DND-41 (cell line): ENCODE results near the gene ENPEP.
A peak's percentile ranks its signal among the peaks of the same experiment; 100 is the strongest.

Experiments
- ATAC-seq: fragments of 200-7000 bp; cut with Tn5 transposase; 3 replicates; pipeline ENCODE4 v1.9.1; 2021; ENCODE audit warnings: low read depth; ENCODE audit not compliant: insufficient read depth
- DNase-seq: peaks from one replicate; pipeline ENCODE4 v3.0.0-alpha.2; 2020
- H2AFZ ChIP-seq: 2 replicates; pipeline ENCODE4 v1.6.0; 2012; ENCODE audit warnings: low read depth, low read length
- H3K27ac ChIP-seq: 2 replicates; pipeline ENCODE4 v1.5.1; 2012; ENCODE audit warnings: low read length, inconsistent platforms
- H3K27me3 ChIP-seq: fragments of 200-600 bp; sonication (generic); 2 replicates; pipeline ENCODE4 v1.6.0; 2012; ENCODE audit warnings: low read length, mild to moderate bottlenecking, inconsistent platforms; ENCODE audit not compliant: insufficient read depth, poor library complexity
- H3K36me3 ChIP-seq: 2 replicates; pipeline ENCODE4 v1.5.1; 2012; ENCODE audit warnings: low read length, inconsistent platforms; ENCODE audit not compliant: insufficient read depth
- H3K4me1 ChIP-seq: 2 replicates; pipeline ENCODE4 v1.5.1; 2012; ENCODE audit warnings: mild to moderate bottlenecking, low read length; ENCODE audit not compliant: insufficient read depth
- H3K4me2 ChIP-seq: 2 replicates; pipeline ENCODE4 v1.6.0; 2012; ENCODE audit warnings: mild to moderate bottlenecking, moderate library complexity, low read length, inconsistent platforms; ENCODE audit not compliant: insufficient read depth
- H3K4me3 ChIP-seq, 2 experiments: fragments of 200-600 bp in 1 of 2; shearing (Covaris generic) in 1 of 2; 2 replicates each; pipeline ENCODE4 v1.5.1; 2012 to 2016; ENCODE audit warnings: inconsistent platforms in 2 of 2, low read length in 2 of 2, mild to moderate bottlenecking in 2 of 2, low read depth in 1 of 2, moderate library complexity in 1 of 2
- H3K79me2 ChIP-seq: 2 replicates; pipeline ENCODE4 v1.6.0; 2012; ENCODE audit warnings: low read length, inconsistent platforms; ENCODE audit not compliant: insufficient read depth
- H3K9ac ChIP-seq: 2 replicates; pipeline ENCODE4 v1.6.0; 2012; ENCODE audit warnings: low read depth, mild to moderate bottlenecking, inconsistent platforms, low read length, moderate library complexity
- H3K9me3 ChIP-seq: 2 replicates; pipeline ENCODE4 v1.5.1; 2012; ENCODE audit warnings: low read length, moderate library complexity, mild to moderate bottlenecking, inconsistent platforms; ENCODE audit not compliant: insufficient read depth, severe bottlenecking
- H4K20me1 ChIP-seq: 2 replicates; pipeline ENCODE4 v1.6.0; 2012; ENCODE audit warnings: low read length; ENCODE audit not compliant: insufficient read depth
- EZH2 ChIP-seq: IDR thresholded peaks from 3 replicates; pipeline ENCODE4 v1.6.1; 2012; ENCODE audit warnings: borderline replicate concordance, low read depth, mild to moderate bottlenecking, moderate library complexity, low read length, inconsistent platforms; ENCODE audit not compliant: severe bottlenecking
- TF ChIP-seq, protein P1 (sequence below): IDR thresholded peaks from 2 replicates; pipeline ENCODE4 v1.5.1; 2012; ENCODE audit warnings: borderline replicate concordance, low read length, moderate library complexity, mild to moderate bottlenecking; ENCODE audit not compliant: poor library complexity, severe bottlenecking; ENCODE audit errors: extremely low read depth

ENPEP gene

DNA sequence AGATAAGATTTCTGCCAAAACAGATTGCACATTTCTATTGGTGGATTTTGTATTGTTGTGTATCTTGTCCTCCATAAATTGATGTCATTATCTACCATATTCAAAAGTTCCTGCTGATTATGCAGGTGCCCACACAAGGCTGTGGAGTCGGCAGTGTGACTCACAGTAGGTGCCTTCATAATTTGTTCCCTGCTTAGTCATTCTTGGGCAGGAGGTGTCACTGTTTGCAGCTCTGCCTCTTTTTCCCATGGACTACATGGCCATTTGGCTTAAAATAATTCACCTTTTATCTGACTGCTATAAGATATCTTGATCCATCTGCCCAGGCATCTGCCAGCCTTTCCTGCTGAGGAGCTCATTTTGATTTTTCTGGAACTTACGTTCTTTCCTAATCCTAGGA lies 33.6 kb upstream of the ENPEP start:
- no peaks in the 10 kb centered on the region for H3K36me3 ChIP-seq

DNA sequence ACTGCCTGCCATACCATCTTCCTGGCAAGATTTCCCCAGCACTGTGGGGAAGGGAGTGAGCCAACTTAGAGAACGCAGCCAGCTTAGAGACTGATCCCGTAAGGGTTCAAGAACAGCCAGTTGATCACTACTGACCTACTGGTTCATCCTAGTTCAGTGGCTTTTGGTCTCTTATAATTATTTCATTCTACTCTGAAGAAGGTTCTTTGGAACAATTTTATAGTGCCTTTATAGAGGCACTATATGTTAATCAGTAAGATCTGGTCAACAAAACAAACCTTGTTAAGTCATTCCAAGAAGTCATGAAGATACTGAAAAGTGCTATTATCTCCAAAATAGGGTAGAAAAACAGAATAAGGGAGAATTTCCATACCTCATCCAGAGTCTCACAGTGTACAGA lies 33.2 kb upstream of the ENPEP start:
- no peak for DNase-seq
- no peaks in the 10 kb centered on the region for H4K20me1 ChIP-seq
- H3K9me3 ChIP-seq: no peaks in the 10 kb centered on the region
- H3K4me1 ChIP-seq: no peaks in the 10 kb centered on the region
- TF ChIP-seq EZH2: no peak
- TF ChIP-seq, protein P1, sequence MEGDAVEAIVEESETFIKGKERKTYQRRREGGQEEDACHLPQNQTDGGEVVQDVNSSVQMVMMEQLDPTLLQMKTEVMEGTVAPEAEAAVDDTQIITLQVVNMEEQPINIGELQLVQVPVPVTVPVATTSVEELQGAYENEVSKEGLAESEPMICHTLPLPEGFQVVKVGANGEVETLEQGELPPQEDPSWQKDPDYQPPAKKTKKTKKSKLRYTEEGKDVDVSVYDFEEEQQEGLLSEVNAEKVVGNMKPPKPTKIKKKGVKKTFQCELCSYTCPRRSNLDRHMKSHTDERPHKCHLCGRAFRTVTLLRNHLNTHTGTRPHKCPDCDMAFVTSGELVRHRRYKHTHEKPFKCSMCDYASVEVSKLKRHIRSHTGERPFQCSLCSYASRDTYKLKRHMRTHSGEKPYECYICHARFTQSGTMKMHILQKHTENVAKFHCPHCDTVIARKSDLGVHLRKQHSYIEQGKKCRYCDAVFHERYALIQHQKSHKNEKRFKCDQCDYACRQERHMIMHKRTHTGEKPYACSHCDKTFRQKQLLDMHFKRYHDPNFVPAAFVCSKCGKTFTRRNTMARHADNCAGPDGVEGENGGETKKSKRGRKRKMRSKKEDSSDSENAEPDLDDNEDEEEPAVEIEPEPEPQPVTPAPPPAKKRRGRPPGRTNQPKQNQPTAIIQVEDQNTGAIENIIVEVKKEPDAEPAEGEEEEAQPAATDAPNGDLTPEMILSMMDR: no peak
- H3K9ac ChIP-seq: no peak overlapping the region
- H3K4me2 ChIP-seq: no peak overlapping the region
- H3K79me2 ChIP-seq: no peaks in the 10 kb centered on the region
- H3K4me3 ChIP-seq: no peak overlapping the region
- no peak overlapping the region for H2AFZ ChIP-seq
- no peak overlapping the region for H3K27ac ChIP-seq
- ATAC-seq: no peak
- no peaks in the 10 kb centered on the region for H3K27me3 ChIP-seq
- no peaks in the 10 kb centered on the region for H3K36me3 ChIP-seq

More for the DNA sequence above, 33.6 kb upstream of the ENPEP start:
- Histone ChIP-seq H3K9me3 (no peaks in the 10 kb centered on the region), H2AFZ (no peak overlapping the region), H3K27me3 (no peaks in the 10 kb centered on the region), H3K4me3 (no peak overlapping the region), H3K9ac (no peak overlapping the region), H3K79me2 (no peaks in the 10 kb centered on the region), H3K27ac (no peak overlapping the region), H4K20me1 (no peaks in the 10 kb centered on the region), H3K4me2 (no peak overlapping the region), H3K4me1 (no peaks in the 10 kb centered on the region)
- DNase-seq (no peak), ATAC-seq (no peak)
- TF ChIP-seq EZH2: no peak
- TF ChIP-seq, protein P1: no peak

DNA sequence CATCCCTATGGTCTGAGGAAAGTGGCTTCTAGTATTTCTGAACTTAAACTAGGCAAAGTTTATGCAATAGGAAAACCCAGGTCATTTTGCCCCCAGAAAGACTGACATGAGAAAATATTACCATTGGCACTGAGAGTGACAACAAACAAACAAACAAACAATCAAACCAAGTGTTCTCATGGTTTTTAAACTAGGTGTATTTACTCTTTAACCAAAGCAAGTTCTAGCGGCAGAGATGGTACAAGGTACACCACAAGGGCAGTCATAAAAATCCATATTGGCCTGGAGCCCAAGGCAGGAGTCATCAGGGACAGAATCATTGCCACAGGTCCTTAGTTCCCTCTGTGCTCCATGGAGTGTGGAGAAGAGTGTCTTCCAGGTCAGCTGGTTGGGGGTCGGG lies 26.0 kb upstream of the ENPEP start:
- Histone ChIP-seq H3K4me2 (no peak overlapping the region), H2AFZ (no peak overlapping the region), H3K79me2 (no peaks in the 10 kb centered on the region), H3K4me3 (no peak overlapping the region), H3K36me3 (no peaks in the 10 kb centered on the region), H3K9ac (no peak overlapping the region), H3K27me3 (no peaks in the 10 kb centered on the region), H3K4me1 (no peaks in the 10 kb centered on the region), H3K27ac (no peak overlapping the region), H4K20me1 (no peaks in the 10 kb centered on the region), H3K9me3 (no peaks in the 10 kb centered on the region)
- no peak for TF ChIP-seq EZH2
- TF ChIP-seq, protein P1: no peak
- DNase-seq: no peak
- ATAC-seq: no peak

DNA sequence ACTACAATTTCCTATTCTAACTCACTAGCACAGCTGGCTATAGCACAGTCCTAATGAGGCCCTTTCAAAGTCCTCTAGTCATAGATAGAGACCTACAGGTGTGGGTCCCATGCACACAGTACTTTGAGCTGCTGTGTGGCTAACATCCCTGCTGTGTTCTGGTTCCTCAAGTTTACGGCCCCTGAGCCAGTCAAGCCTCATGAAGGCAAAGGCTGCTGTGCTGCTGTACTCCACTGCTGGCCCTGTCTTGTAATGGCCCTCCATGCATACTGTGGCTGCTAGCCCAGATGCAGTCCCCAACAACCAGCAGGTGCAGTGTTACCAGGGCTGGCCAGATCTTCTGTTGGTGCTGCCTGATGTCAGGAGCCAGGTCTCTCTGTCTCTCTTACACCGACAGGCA lies 23.4 kb upstream of the ENPEP start:
- TF ChIP-seq, protein P1: no peak
- TF ChIP-seq EZH2: no peak
- H3K4me2 ChIP-seq: no peak overlapping the region
- no peaks in the 10 kb centered on the region for H3K36me3 ChIP-seq
- H3K79me2 ChIP-seq: no peaks in the 10 kb centered on the region
- DNase-seq (no peak), ATAC-seq (peak; percentile 48; the same call in 1 of the 3 replicates)
- no peaks in the 10 kb centered on the region for H3K4me1 ChIP-seq
- H4K20me1 ChIP-seq: no peaks in the 10 kb centered on the region
- no peaks in the 10 kb centered on the region for H3K9me3 ChIP-seq
- H3K27me3 ChIP-seq: no peaks in the 10 kb centered on the region
- no peak overlapping the region; the same call in 1 of the 2 replicates for H2AFZ ChIP-seq
- no peak overlapping the region for H3K4me3 ChIP-seq
- H3K9ac ChIP-seq: no peak overlapping the region
- H3K27ac ChIP-seq: no peak overlapping the region
